Endodermal cell (in vitro differentiated cells): ENCODE measurements around the gene DHRS13. TPM values are rescaled to one million over a fixed set of nuclear protein-coding genes. Genes with fewer than 3 reads are reported as not detected.
A peak's percentile ranks its signal among the peaks of the same experiment; 100 is the strongest.

ENCODE experiments used
- DNase-seq: peaks from one replicate; pipeline ENCODE4 v3.0.0-alpha.2; 2017
- H3K27ac ChIP-seq: 2 replicates; pipeline ENCODE4 v1.5.1; 2013; ENCODE audit warnings: mild to moderate bottlenecking, low read depth, low read length, moderate library complexity
- H3K27me3 ChIP-seq: 2 replicates; pipeline ENCODE4 v1.6.1; 2013; ENCODE audit warnings: mild to moderate bottlenecking, low read length, moderate library complexity; ENCODE audit not compliant: insufficient read depth, control insufficient read depth, poor library complexity, severe bottlenecking
- H3K36me3 ChIP-seq: 2 replicates; pipeline ENCODE4 v1.7.0; 2013; ENCODE audit warnings: mild to moderate bottlenecking, low read length, moderate library complexity; ENCODE audit not compliant: control insufficient read depth, insufficient read depth
- H3K4me1 ChIP-seq: one replicate; pipeline ENCODE4 v1.7.0; 2013; ENCODE audit warnings: low read length; ENCODE audit not compliant: control insufficient read depth, insufficient read depth
- H3K4me3 ChIP-seq: 2 replicates; pipeline ENCODE4 v1.5.1; 2013; ENCODE audit warnings: mild to moderate bottlenecking, low read length, moderate library complexity
- H3K9ac ChIP-seq: 2 replicates; pipeline ENCODE4 v1.6.1; 2013; ENCODE audit warnings: mild to moderate bottlenecking, low read length, moderate library complexity; ENCODE audit not compliant: poor library complexity, severe bottlenecking; ENCODE audit errors: extremely low read depth
- H3K9me3 ChIP-seq: 2 replicates; pipeline ENCODE4 v1.6.1; 2013; ENCODE audit warnings: mild to moderate bottlenecking, low read length, moderate library complexity; ENCODE audit not compliant: control insufficient read depth
- H3K27ac Mint-ChIP-seq: 2 replicates; pipeline ENCODE4 v1.8.0; 2020; ENCODE audit warnings: mixed read lengths
- H3K27me3 Mint-ChIP-seq: 2 replicates; pipeline ENCODE4 v1.8.0; 2021; ENCODE audit warnings: mild to moderate bottlenecking, mixed read lengths; ENCODE audit not compliant: insufficient read depth
- H3K36me3 Mint-ChIP-seq: 2 replicates; pipeline ENCODE4 v1.8.0; 2020; ENCODE audit warnings: low read depth, mixed read lengths
- H3K4me1 Mint-ChIP-seq: 2 replicates; pipeline ENCODE4 v1.8.0; 2020; ENCODE audit warnings: mixed read lengths
- H3K4me3 Mint-ChIP-seq: 2 replicates; pipeline ENCODE4 v1.8.0; 2020; ENCODE audit warnings: mild to moderate bottlenecking, moderate library complexity, mixed read lengths
- H3K9me3 Mint-ChIP-seq: 2 replicates; pipeline ENCODE4 v1.8.0; 2020; ENCODE audit warnings: mild to moderate bottlenecking, mixed read lengths
- CTCF ChIP-seq: fragments of 200-600 bp; sonication (generic); conservative IDR thresholded peaks from 2 replicates; pipeline ENCODE4 v1.5.0; 2021; ENCODE audit warnings: antibody characterized with exemption, mild to moderate bottlenecking
- WGBS, 2 experiments: methylation state at CpG; one replicate each; pipeline versions ENCODE4 v1.1.5 to v1.1.7; 2013; ENCODE audit warnings: missing lambda C conversion rate in 2 of 2, mixed read lengths in 1 of 2; ENCODE audit not compliant: insufficient coverage in 1 of 2, insufficient read length in 1 of 2; 5-methylcytosine and 5-hydroxymethylcytosine counted together
- total RNA-seq, 2 donors: library from RNA; stranded (reverse); fragmentation: NEBNext Ultra II Directional in 1 of 2; extraction: Animal tissue kit (Norgen Biotek cat#: 25700) in 1 of 2; gene quantifications; 2 replicates in 1 of 2; 3 replicates in 1 of 2; pipeline ENCODE4 v1.2.1, GENCODE V29; 2021

DHRS13 gene
- total RNA-seq, 2 donors from 2014 or later: 19.1 to 24.8 TPM

- H3K27ac Mint-ChIP-seq: no peak overlapping the region
- no peaks in the 10 kb centered on the region for H3K27me3 Mint-ChIP-seq
- no peaks in the 10 kb centered on the region for H3K9me3 Mint-ChIP-seq
- Histone ChIP-seq H3K4me1 (no peaks in the 10 kb centered on the region), H3K27ac (no peak overlapping the region), H3K36me3 (peaks cover 100% of the 10 kb centered on the region), H3K4me3 (no peak overlapping the region), H3K9ac (no peak overlapping the region), H3K27me3 (no peaks in the 10 kb centered on the region), H3K9me3 (no peaks in the 10 kb centered on the region)
- H3K4me1 Mint-ChIP-seq: no peaks in the 10 kb centered on the region
- TF ChIP-seq CTCF: no peak
- H3K36me3 Mint-ChIP-seq: peaks cover 91% of the 10 kb centered on the region
- no peak for DNase-seq
- WGBS, 2 experiments: 97 to 98% methylated on average over 13 of the region's 13 CpGs
- no peak overlapping the region for H3K4me3 Mint-ChIP-seq
Observed at GRCh38 chr17:28911411-28912045, 8.6 kb upstream of the DHRS13 start.

GRCh38 chr17:28910534-28910933 lies 7.7 kb upstream of the DHRS13 start:
- Histone ChIP-seq H3K27me3 (no peaks in the 10 kb centered on the region), H3K27ac (no peak overlapping the region), H3K9ac (no peak overlapping the region), H3K9me3 (no peaks in the 10 kb centered on the region), H3K4me3 (no peak overlapping the region), H3K4me1 (no peaks in the 10 kb centered on the region), H3K36me3 (peaks cover 100% of the 10 kb centered on the region)
- H3K27ac Mint-ChIP-seq: no peak overlapping the region
- no peak overlapping the region for H3K4me3 Mint-ChIP-seq
- H3K4me1 Mint-ChIP-seq: no peaks in the 10 kb centered on the region
- 100% methylated on average over 1 of the region's 1 CpG; no CpG with 5 or more reads in 1 of the 2 experiments for WGBS, 2 experiments
- no peaks in the 10 kb centered on the region for H3K9me3 Mint-ChIP-seq
- no peaks in the 10 kb centered on the region for H3K27me3 Mint-ChIP-seq
- DNase-seq: no peak
- TF ChIP-seq CTCF: no peak
- H3K36me3 Mint-ChIP-seq: peaks cover 87% of the 10 kb centered on the region

- Mint-ChIP-seq H3K4me3 (no peak overlapping the region), H3K36me3 (peaks cover 73% of the 10 kb centered on the region), H3K27ac (peak overlapping the region; percentile 39), H3K9me3 (no peaks in the 10 kb centered on the region), H3K4me1 (no peaks in the 10 kb centered on the region), H3K27me3 (no peaks in the 10 kb centered on the region)
- H3K27ac ChIP-seq: no peak overlapping the region
- WGBS, 2 experiments: 93 to 96% methylated on average over 4 to 6 of the region's 6 CpGs
- H3K9me3 ChIP-seq: no peaks in the 10 kb centered on the region
- no peak overlapping the region for H3K9ac ChIP-seq
- H3K27me3 ChIP-seq: no peaks in the 10 kb centered on the region
- H3K36me3 ChIP-seq: peaks cover 87% of the 10 kb centered on the region
- DNase-seq: no peak
- H3K4me1 ChIP-seq: no peaks in the 10 kb centered on the region
- H3K4me3 ChIP-seq: no peak overlapping the region
- TF ChIP-seq CTCF: no peak
Observed at GRCh38 chr17:28908640-28909167, 5.8 kb upstream of the DHRS13 start.
